Activated T-cell treated with anti-CD3 and anti-CD28 coated beads for 24 hours (primary cell): ENCODE measurements around the gene SVEP1.
"Not testable (repeated sequence)": the region's sequence is repeated elsewhere in the genome, so short reads cannot be mapped to it uniquely, and the experiment has no call there.

ENCODE experiments used
- DNase-seq: peaks from one replicate; pipeline ENCODE4 v3.0.0-alpha.2; 2020; ENCODE audit warnings: low read depth

SVEP1 gene

GRCh38 chr9:110358992-110359391 is 220.5 kb downstream of the SVEP1 start:
- DNase-seq = not testable (repeated sequence)

- no peak for DNase-seq
Observed at GRCh38 chr9:110357505-110357904, 222.0 kb downstream of the SVEP1 start.

GRCh38 chr9:110356639-110357395 is 222.7 kb downstream of the SVEP1 start:
- no peak for DNase-seq

DNA sequence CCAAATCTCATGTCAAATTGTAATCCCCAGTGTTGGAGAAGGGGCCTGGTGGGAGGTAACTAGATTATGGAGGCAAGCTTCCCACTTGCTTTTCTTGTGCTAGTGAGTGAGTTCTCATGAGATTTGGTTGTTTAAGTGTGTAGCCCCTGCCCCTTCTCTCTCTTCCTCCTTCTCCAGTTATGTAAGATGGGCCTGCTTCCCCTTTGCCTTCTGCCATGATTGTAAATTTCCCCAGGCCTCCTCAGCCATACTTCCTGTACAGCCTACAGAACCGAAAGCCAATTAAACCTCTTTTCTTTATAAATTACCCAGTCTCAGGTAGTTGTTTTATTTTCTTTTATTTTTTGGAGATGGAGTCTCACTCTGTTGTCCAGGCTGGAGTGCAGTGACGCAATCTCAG is 223.6 kb downstream of the SVEP1 start:
- DNase-seq = no peak

DNA sequence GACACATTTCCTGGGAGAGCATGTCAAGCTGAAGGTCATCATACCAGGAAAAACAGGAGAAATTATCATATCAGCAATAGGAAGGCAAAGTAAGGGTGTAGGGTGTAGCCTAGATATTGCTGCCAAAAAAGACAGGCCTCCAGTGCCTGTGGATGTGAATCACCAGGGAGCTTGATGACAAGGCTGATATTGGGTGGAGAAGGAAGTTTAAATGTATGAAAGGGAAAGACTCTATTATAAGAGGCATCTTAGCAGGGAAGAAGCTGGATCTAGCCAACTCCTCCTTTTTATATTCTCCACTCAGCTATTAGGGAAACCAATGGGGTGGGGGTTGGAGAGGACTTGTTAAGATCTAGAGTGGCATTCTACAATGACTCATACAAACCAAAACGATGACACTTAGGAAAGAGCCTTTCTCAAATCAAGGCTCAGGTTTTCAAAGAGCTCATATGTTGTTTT is 228.5 kb downstream of the SVEP1 start:
- DNase-seq = no peak

DNA sequence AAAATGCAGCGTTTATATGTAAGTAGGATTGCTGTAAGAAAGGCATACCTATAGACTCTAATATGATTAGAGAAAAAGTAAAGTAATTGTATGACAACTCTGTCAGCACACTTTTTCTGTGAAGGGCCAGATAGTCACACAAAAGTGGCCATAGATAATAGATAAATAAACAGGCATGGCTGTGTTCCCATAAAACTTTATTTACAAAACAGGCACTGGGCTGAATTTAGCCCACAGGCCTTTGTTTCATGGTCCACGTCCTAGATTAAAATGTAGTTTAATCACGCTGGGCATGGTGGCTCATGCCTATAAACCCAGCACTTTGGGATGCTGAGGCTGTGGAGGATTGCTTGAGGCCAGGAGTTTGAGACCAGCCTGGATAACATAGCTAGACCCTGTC is 233.2 kb downstream of the SVEP1 start:
- DNase-seq = no peak

- DNase-seq = no peak
Observed at GRCh38 chr9:110344821-110345220, 234.7 kb downstream of the SVEP1 start.

DNA sequence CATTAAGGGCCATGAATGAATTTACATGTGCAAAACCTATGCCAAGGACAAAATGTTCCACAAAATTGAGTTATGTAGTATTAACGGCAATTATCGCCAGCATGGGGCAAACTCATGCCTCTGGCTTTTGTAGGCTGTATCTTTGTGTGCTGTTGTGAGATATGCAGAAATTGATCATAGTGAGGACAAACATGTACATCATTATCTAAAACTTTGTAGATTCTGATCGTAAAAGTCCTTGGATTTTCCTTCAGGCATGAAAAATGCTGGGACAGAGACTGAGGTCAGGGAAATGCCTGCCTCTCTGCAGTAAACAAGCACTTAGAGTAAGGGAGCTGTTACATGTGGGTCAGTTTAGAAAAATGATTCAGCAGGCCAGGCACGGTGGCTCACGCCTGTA is 236.0 kb downstream of the SVEP1 start:
- no peak for DNase-seq

DNA sequence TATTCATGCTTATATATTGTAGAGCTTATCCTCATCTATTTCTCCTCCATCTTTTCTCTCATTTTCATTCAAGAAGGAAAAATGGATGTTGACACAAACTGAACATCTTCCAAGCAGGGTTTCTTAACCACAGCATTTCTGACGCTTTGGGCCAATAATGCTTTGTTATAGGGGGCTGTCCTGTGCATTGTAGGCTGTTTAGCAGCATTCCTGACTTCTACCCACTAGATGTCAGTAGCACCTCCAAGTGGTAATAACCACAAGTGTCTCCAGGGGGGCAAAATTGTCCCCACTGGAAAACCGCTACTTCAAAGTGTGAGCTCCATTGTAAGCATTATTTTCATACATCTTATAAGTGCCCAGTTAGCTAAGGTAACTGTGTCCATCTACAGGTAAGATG is 239.2 kb downstream of the SVEP1 start:
- no peak for DNase-seq

DNA sequence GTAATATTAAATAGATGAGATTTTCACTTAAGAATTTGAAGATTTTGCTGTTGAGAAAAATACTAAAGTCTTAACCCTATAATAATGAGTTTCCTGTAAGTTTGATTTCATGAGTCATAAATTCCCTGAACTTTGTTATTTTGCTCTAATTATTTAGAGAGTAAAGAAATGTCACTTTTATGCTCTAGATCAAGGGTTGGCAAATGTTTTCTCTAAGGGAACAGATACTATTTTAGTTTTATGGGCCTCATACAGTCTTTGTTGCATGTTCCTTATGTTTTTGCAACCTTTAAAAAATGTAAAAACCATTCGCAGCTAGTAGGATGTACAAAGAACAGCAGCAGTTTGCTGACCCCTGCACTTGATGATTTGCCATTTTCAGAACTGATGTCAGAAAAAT is 241.4 kb downstream of the SVEP1 start:
- no peak for DNase-seq

- no peak for DNase-seq
Observed at GRCh38 chr9:110337727-110338126, 241.8 kb downstream of the SVEP1 start, which contains the start of gene TXNDC8. TXNDC8 (minus strand) TSS chr9:110337863.

DNA sequence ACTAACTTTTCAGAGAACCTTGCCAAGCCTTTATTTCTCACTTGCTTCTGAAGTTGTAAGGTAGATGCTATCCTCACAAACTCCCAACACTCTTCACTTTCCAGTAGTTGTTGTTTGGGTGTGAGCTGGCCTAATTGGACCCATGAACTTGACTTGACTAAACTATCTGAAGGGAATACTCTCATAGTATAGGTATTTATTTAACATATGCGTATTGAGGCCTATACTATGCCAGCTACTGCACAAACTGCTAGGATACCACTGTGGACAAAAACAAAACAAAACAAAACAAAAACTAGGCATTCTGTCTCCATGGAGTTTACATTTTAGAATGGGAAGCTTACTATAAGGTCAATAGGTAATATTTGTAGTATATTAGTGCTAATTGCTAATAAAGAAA is 243.2 kb downstream of the SVEP1 start:
- no peak for DNase-seq

DNA sequence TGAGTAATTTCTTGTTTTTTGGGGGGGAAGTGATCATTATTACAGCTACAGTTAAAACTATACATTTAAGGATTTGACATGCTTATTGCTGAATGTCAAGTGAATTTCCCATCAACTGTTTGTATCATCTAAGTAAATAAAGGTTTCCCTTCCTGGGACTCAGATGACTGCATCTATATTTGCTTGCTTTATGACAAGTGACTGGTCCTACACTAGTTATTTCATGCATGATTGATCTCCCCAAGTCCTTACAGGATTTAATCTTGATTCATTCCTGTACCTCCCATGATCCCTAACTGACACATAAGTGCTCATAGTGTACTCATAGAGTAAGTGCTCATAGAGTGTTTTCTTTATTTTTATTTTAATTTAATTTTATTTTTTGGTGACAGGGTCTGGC is 244.7 kb downstream of the SVEP1 start:
- no peak for DNase-seq

DNA sequence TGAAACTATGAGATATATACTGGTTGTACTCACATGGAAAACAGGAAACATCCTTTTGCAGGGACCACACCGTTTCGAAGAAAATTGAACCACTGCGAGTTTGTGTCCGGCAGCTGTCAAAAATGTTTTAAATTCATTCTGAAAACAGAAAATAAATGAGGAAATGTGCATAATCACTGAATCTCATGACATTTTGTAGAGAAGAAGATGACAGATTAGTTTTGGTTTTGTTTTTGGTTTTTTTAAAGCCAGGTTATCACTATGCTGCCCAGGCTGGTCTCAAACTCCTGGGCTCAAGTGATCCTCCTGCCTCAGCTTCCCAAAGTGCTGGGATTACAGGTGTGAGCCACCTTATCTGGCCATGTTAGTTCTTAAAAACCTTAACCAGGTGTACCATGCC is 245.4 kb downstream of the SVEP1 start:
- no peak for DNase-seq

DNA sequence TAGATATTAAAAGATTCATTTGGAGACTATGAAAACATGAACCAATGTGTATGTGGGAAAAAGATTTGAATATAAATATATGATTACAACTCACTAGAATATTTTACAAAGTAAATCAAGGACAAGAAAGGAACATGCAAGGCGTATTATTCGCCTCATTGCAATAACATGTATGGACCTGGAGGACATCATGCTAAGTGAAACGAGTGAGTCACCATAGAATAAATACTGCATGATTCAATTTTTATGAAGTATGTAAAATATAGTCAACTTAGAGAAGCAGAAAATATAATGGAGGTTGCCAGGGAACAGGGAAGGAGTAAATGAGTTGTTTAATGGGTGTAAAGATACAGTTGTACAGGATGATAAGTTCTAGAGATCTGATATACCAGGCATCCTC is 246.8 kb downstream of the SVEP1 start:
- DNase-seq = no peak

DNA sequence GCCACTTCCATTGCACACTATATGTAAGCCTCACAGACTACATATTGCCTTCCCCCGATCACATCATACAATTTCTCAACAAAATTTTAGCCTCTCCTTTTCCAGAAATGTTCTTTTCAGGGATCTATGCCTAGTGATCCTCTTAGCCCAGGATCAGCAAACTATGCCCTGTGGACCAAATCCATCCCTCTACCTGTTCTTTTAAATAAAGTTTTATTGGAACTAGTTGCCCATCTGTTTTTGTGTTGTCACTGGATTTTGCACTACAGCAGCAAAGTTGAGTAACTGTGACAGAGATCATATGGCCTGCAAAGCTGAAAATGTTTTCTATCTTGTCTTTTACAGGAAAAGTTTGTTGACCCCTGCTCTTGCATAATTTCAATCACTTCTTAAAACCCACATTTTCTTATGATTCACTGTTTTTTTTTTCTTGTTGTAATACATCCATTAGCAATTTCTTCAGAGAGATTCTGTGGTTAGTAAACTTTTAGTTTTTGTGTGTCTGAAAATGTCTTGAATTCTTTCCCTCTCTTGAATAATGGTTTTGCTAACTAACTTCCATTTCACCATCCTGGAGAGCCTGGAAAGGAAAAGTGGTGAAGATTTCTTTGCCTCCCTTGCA is 248.9 kb downstream of the SVEP1 start:
- DNase-seq = no peak

DNA sequence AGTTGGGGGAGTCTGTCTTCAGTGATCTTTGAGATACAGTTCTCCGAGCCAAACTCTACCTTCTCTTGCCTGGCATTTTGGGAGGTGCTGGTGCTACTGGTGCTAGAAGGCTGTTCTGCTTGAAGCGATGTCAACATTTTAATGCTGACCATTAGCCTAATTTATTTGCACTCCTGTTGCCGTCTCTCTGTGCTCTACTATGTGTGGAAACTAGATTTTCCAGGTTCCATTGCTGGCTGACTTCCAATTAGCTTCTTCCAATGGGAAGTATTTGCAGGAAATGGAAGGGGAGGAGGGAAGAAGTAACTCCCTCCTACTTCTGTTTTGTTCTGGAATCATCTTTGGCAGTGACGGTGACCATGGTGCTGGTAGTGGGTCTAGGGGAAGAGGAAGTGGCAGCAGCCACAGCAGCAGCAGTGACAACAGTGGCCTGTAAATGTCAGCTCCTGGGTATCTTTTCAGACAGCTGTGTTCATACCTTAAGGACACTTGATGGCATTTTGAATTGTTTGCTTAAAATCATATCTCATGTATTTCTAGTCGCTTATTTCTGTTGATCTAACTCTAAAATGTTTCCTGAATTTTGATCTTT is 249.8 kb downstream of the SVEP1 start:
- DNase-seq = no peak

DNA sequence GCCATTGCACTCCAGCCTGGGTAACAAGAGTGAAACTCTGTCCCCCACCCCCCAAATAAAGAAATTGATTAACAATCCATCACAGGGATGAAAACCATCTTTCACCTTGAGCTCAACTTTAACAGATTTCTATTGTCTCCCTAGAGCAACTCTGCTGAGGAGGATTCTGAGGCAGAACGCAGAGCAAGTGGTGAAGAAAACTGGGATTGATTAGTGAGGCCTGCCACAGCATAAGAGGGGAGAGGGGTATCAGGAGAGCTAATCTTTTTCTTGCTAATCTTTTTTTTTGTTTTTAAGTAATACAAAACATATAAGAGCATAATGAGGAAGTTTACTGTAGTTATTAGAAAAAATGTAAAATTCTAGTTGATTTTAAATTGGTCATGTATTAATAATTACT is 250.8 kb downstream of the SVEP1 start:
- no peak for DNase-seq

GRCh38 chr9:110327716-110328115 is 251.8 kb downstream of the SVEP1 start:
- no peak for DNase-seq

- no peak for DNase-seq
Observed at GRCh38 chr9:110323818-110324217, 255.7 kb downstream of the SVEP1 start.

- no peak for DNase-seq
Observed at GRCh38 chr9:110320651-110321445, 258.7 kb downstream of the SVEP1 start.

DNA sequence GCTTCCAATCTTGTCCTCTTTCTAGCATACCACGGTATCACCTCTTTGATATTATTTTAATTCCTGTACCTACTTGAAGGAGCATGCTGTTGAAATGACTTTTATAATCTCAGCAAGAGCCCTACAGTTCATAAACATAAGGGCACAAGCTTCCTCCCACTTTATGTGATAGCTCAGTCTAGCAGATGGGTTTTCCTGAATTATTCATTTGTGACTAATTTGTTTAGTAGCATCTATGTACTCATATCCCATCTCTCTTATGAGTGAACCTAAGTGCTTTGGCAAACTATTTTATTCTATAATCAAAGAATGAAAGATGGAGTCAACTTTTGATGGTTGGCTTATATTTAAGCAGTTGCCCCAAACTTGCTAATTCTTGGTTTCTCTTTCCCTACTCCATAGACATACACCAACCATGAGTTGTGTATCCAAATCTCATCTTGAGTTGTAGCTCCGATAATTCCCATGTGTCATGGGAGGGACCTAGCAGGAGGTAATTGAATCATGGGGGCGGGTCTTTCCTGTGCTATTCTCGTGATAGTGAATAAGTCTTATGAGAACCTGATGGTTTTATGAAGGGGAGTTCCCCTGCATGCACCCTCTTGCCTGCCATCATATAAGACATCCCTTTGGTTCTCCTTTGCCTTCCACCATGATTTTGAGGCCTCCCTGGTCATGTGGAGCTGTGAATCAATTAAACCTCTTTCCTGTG is 259.6 kb downstream of the SVEP1 start:
- no peak for DNase-seq
